Testis (tissue), 3 donors: Measurements from ENCODE around the gene TRAF2. TPM values are rescaled to one million over a fixed set of nuclear protein-coding genes. Genes with fewer than 3 reads are reported as not detected.

Experiments used
- DNase-seq: peaks from one replicate; pipeline ENCODE4 v3.0.0-alpha.2; 2019
- H3K27ac ChIP-seq, 2 donors: fragments of 200-600 bp; sonication (generic); one replicate each; pipeline ENCODE4 v1.5.1; 2019
- H3K27me3 ChIP-seq: fragments of 200-600 bp; sonication (generic); one replicate; pipeline ENCODE4 v1.5.1; 2019
- H3K36me3 ChIP-seq: fragments of 200-600 bp; sonication (generic); one replicate; pipeline ENCODE4 v1.5.1; 2017; ENCODE audit warnings: low read depth; ENCODE audit errors: missing control alignments
- H3K4me1 ChIP-seq: fragments of 200-600 bp; sonication (generic); one replicate; pipeline ENCODE4 v1.5.1; 2019
- H3K4me3 ChIP-seq, 2 donors: fragments of 200-600 bp; sonication (generic); one replicate each; pipeline ENCODE4 v1.5.1; 2017 to 2019
- H3K9me3 ChIP-seq: fragments of 200-600 bp; sonication (generic); one replicate; pipeline ENCODE4 v1.5.1; 2017
- POLR2A ChIP-seq: fragments of 450-650 bp; IDR thresholded peaks from one replicate; pipeline ENCODE4 v1.6.1; 2017; ENCODE audit warnings: antibody characterized with exemption, mild to moderate bottlenecking, moderate library complexity
- WGBS, 2 donors: methylation state at CpG; one replicate each; pipeline ENCODE4 v1.1.5; 2018; 5-methylcytosine and 5-hydroxymethylcytosine counted together
- intact Hi-C: fragments of 100-400 bp; cut with DNase I; formaldehyde crosslinking; loops from one replicate; pipeline ENCODE4 v1.15.1; 2023; ENCODE audit warnings: low total_unique reads
- polyA plus RNA-seq: library from polyadenylated mRNA; stranded (reverse); fragments of 350-450 nt; fragmentation: Illumina TruSeq; extraction: RNeasy Lipid Tissue Mini Kit (QIAGEN cat#74804); gene quantifications from one replicate; pipeline ENCODE4 v1.2.3, GENCODE V29; 2014; ENCODE audit warnings: low read depth, low replicate concordance; ENCODE audit not compliant: insufficient read depth
- total RNA-seq, 2 donors: library from RNA; depleted of rRNA; stranded (reverse); fragments of >200 nt; gene quantifications; one replicate each; pipeline ENCODE4 v1.2.3, GENCODE V29; 2016
- TF ChIP-seq, protein P1 (sequence below), 3 experiments: fragments of 450-650 bp in 2 of 3; fragments of 200-600 bp in 1 of 3; sonication (generic) in 1 of 3; IDR thresholded peaks; one replicate each; pipeline ENCODE4 v1.5.1; 2016 to 2019; ENCODE audit warnings: antibody characterized with exemption in 3 of 3, mild to moderate bottlenecking in 2 of 3, moderate library complexity in 1 of 3

Gene TRAF2
- total and polyA plus RNA-seq, 3 donors from 2014 or later = 21.9 to 32.9 (median 23.7) TPM

DNA sequence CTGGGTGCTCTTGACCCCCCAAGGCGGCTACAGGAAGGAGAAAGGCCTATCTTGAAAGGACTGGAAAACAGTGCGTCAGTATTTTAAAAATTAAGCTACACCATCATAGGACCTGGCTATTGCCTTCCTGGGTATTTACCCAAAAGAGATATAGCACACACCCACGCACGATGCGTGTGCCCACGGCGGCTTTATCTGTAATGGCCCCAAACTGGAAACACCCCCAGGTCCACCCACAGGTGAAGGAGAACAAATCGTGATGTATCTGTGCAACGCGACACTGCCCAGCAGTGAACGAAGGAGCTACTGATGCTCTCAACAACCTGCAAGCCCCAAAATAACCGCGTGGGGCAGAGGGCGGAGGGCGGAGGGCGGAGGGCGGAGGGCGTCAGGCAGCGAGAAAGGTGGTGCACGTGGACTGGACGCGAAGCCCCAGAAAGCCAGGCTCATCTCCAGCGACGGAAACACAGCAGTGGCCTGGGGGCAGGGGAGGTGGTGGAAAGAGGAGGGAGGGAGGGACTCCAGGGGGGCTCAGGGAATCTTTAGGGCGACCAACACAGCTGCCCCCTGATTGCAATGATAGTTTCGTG lies 78.6 kb downstream of the TRAF2 start:
- peaks cover 72% of the 10 kb centered on the region for H3K4me1 ChIP-seq
- H3K4me3 ChIP-seq = no peak overlapping the region
- WGBS, 2 donors = 75 to 87% methylated on average over 25 to 26 of the region's 26 CpGs
- H3K9me3 ChIP-seq = no peaks in the 10 kb centered on the region
- H3K36me3 ChIP-seq = no peaks in the 10 kb centered on the region
- no peaks in the 10 kb centered on the region for H3K27me3 ChIP-seq
- intact Hi-C loops = no loop called here
- H3K27ac ChIP-seq = peak overlapping the region; percentile 81
- no peak for TF ChIP-seq POLR2A
- TF ChIP-seq, protein P1, sequence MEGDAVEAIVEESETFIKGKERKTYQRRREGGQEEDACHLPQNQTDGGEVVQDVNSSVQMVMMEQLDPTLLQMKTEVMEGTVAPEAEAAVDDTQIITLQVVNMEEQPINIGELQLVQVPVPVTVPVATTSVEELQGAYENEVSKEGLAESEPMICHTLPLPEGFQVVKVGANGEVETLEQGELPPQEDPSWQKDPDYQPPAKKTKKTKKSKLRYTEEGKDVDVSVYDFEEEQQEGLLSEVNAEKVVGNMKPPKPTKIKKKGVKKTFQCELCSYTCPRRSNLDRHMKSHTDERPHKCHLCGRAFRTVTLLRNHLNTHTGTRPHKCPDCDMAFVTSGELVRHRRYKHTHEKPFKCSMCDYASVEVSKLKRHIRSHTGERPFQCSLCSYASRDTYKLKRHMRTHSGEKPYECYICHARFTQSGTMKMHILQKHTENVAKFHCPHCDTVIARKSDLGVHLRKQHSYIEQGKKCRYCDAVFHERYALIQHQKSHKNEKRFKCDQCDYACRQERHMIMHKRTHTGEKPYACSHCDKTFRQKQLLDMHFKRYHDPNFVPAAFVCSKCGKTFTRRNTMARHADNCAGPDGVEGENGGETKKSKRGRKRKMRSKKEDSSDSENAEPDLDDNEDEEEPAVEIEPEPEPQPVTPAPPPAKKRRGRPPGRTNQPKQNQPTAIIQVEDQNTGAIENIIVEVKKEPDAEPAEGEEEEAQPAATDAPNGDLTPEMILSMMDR (IDR thresholded peaks at IDR 0.05) = no peak
- no peak for DNase-seq

DNA sequence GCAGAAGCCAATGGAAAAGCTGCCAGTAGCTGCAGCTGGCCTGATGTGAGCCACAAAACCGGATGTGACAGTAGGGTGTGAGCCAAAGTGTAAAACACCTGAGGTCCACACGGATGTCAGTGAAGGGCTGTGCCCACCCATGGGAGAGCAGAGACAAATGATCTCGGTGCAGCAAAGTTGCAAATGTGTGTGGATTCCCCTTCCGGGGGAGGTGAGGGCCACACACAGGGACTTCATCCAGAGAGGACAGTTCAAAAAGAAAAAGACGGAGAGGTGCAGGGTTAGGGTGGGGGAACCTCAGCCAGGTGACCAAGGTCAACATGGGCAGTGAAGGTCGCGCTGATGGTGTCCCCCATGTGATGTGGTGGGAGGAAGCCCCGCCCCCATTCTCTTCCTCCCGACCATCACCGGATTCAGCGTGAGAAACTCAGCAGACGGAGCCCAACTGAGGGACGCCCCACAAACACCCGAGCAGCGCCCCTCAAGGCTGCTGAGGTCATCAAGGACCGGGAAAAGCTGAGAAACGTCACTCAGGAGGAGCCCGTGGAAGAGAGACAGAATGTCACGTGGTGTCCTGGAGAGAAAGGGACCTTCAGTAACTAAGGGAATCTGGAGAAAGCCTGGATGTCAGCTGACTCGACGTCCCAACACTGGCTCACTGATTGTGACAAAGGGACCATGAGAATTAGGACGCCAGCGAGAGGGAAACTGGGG lies 79.6 kb downstream of the TRAF2 start:
- Histone ChIP-seq H3K36me3 (no peaks in the 10 kb centered on the region), H3K4me1 (peaks cover 80% of the 10 kb centered on the region), H3K27me3 (no peaks in the 10 kb centered on the region), H3K27ac (peak overlapping the region in 1 of 2 donors; percentile 59), H3K4me3 (no peak overlapping the region), H3K9me3 (no peaks in the 10 kb centered on the region)
- 29 to 42% methylated on average over 19 to 23 of the region's 23 CpGs for WGBS, 2 donors
- DNase-seq = peak; percentile 68
- no peak for TF ChIP-seq POLR2A
- TF ChIP-seq, protein P1 (IDR thresholded peaks at IDR 0.05) = no peak
- intact Hi-C loops = no loop called here

DNA sequence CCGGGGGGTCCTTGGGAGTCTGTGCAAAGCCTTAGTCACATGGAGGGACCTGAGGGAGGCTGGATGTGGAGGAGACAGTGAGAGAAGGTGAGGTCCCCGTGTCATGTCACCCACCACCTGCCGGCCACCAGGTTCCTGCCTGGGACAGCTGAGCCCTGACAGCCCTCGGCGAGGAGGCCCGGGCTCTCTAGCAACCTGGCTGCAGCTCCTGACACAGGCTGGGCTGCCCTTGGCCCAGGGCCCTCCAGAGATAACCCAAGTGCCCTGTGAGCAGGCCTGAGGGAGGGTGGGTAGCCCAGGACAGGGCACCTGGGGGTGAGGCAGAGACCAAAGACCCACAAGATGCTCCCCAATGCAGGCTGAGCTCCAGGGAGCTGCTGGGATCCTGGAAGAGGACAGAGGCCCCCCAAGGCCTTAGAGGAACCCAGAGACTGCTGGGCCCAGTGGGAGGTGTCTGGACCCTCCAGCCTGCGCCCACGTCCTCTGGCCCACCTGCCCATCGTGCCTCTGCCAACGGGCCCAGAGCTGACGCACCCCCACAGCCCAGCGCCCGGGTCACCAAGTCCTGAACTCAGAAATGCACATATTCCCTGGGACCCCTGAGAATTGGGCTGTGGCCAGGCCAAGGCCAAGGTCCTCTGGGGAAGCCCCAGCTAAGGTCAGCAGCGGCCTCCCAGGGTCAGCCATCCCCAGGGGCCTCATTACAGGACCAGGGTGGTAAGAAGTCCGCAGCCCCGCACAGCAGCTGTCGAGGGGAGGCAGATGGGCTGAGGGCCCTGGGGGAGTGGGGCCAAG lies 82.2 kb downstream of the TRAF2 start:
- TF ChIP-seq, protein P1 (IDR thresholded peaks at IDR 0.05) = no peak
- TF ChIP-seq POLR2A = no peak
- Histone ChIP-seq H3K9me3 (no peaks in the 10 kb centered on the region), H3K36me3 (no peaks in the 10 kb centered on the region), H3K4me3 (no peak overlapping the region), H3K27ac (peak overlapping the region in 1 of 2 donors; percentile 76), H3K4me1 (peaks cover 78% of the 10 kb centered on the region), H3K27me3 (no peaks in the 10 kb centered on the region)
- no peak for DNase-seq
- WGBS, 2 donors = 52 to 53% methylated on average over 7 to 10 of the region's 17 CpGs
- intact Hi-C loops = no loop called here

DNA sequence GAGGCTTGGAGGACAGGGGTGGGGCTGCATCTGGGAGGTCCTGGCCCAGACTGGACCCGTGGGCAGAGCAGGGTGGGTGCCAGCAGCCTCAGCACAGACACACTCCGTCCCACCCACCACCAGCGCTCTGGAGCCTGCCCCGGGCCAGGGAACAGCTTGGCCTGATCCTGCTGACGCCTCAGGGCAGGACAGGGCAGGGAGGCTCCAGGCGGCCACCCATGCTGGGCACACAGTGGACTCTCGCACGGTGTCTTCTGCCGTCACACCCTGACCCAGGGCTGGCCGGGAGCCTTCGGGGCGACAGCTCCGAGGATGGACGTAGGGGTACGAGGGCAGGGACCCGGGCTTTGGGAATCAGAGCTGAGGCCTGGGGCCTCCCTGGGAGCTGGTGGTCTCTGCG lies 82.8 kb downstream of the TRAF2 start:
- Histone ChIP-seq H3K27ac (peak overlapping the region; percentile 57 to 76), H3K27me3 (no peaks in the 10 kb centered on the region), H3K36me3 (no peaks in the 10 kb centered on the region), H3K4me1 (peaks cover 74% of the 10 kb centered on the region), H3K4me3 (no peak overlapping the region), H3K9me3 (no peaks in the 10 kb centered on the region)
- WGBS, 2 donors = 38 to 53% methylated on average over 1 to 17 of the region's 17 CpGs
- DNase-seq = peak; percentile 64
- intact Hi-C loops = no loop called here
- TF ChIP-seq, protein P1 (IDR thresholded peaks at IDR 0.05) = no peak
- TF ChIP-seq POLR2A = no peak
